M059J (cell line): ENCODE measurements around the gene ABHD2. TPM values are rescaled to one million over a fixed set of nuclear protein-coding genes. Genes with fewer than 3 reads are reported as not detected.

Source experiments
- DNase-seq: peaks from one replicate; pipeline ENCODE4 v3.0.0-alpha.2; 2012; ENCODE audit warnings: low read depth
- total RNA-seq: library from RNA; depleted of rRNA; stranded (reverse); fragments of >200 nt; shearing (Covaris generic); gene quantifications from 2 replicates; pipeline ENCODE4 v1.2.3, GENCODE V29; 2014

The ABHD2 gene
- total RNA-seq, 1 experiment from 2014 or later, result 60.5 TPM

DNA sequence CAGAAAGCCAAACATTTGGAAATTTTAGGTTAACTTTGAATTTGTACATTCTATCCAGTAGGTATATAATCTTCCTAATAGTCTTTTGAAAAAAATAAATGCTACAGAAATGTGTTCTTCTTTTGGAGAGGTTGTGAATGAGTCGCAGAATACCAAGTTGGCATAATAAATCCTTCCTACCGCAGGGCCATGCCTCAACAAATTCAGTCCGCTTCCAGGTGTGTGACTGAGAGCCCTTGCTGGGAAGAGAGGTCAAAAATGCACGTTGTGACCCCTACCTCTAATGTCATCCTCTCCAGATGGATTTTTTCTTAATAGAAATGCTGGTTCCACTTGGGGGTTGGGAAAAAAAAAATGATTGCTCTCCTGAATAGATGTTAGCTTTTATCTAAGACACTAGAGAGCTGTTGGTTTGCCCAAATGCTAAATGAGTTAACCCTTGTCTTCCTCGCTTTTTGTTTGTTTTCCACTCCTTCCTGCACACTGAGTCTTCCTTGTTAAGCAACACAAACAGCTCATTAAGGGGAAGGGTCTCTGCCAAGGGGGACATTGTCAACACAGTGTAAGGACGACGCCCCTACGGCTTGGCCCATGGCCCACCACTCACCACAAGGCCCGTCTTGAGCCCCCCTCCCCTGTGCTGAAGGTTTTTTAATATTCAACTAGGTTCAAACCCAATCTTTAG lies 99.2 kb downstream of the ABHD2 start:
- no peak for DNase-seq

DNA sequence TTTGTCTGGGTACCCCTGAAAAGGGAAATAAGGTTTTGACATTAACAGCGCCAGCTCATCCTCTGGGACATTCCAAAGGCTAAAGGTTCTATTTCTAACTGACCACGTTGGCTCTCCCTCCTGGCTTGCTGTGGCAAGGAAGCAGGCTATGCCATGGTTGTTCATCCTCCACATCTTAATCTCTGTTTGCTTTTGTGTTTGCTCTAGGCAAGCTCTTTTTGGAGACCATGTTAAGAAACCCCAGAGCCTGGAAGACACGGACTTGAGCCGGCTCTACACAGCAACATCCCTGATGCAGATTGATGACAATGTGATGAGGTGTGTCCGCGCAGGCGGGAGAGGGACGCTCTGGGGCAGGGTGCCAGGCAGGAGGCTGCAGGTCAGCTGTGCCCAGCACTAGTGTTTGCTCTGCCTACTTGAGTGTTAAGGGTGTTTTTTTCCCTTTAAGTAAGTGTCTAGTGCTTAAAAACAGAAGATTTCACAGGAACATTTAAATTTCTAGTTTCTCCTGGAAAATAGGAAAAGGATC lies 99.8 kb downstream of the ABHD2 start:
- DNase-seq, result peak; percentile 18

DNA sequence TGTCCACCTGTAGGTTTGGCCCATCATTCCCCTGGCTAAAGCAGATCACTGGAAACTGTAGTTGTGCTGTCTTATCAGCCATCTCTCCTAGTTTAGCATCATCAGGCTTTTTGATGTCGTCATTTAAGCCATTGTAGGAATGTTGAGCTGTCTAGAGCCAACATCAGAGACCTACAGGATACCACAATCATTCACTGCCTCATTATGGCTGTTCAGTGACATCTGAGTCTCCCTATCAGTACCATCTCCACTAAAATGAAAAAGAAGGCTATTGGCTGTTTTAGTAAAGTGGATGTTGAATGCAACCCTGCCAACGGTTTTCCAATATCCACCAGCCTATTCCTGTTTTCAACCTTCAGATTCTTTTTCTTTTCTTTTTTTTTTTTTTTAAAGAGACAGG lies 103.9 kb downstream of the ABHD2 start:
- DNase-seq, result no peak

DNA sequence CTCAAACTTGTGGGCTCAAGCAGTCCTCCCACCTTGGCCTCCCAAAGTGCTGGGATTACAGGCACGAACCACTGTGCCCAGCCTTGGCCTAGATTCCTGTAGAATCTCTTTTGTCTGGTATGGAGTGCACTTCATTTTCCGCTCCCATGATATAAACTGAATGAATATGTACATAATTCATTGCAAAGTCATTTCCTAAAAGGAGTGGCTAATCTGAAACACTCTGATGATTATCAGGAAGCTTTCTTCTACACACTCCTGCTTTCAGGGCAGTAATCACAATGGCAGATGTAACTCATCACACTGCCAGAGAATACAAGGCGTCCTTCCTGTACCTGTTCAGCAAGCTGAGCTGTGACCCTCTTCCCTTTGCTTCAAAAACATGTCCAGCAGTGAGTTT lies 104.5 kb downstream of the ABHD2 start:
- DNase-seq, result no peak

DNA sequence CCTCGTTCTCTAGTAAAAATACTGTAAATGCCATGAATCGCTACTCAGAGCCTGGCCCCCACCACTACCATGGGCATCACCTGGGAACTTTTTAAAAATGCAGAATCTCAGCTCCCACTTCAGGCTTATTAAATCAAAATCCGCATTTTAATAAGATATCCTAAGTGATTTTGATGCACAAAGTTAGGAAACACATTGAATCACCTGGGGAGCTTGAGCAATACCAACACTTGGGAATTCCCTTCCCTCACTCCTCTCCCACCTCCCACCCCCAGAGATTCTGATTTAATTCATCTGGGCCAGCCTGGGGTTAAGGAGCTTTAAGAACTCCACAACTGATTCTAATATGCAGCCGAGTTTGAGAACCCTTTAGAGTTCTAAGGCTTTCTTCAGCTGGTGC lies 106.4 kb downstream of the ABHD2 start:
- DNase-seq, result no peak

DNA sequence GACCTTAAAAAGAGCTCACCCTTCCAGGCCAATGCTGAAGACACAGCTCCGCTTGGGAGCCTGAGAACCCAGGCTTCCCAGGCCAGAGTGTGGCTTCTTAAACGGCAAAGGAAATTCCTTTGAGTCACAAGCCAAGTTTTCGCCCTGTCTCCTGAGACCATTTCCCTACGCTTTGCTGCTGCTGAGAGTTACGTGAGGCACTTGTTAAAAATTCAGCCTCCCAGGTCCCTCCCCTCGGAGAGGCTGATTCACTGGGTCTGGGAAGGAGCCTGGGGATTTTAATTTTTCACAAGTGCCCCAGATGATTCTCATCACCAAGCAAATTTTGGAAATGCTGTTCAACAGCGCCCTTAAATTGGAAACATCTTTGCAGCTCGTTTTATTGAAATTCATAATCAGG lies 107.6 kb downstream of the ABHD2 start:
- no peak for DNase-seq

DNA sequence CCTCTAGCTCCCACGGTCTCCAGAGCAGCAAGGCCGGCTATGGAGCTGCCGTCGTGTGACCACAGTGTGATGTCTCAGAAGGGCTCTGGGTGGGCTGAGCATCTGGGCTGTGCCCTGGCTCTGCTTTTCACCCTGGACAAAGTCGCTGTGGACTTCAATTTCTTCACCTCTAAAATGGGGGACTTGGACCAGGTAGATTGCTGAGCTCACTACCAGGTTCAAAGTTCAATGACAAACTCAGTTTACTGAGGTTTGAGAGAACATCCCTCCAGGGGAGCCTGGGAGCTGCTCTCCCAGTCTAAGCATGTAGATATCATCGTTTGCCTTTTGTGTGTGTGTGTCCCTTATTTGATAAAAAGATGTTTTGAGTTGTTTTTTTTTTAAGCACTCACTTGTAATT lies 108.0 kb downstream of the ABHD2 start:
- DNase-seq, result no peak

DNA sequence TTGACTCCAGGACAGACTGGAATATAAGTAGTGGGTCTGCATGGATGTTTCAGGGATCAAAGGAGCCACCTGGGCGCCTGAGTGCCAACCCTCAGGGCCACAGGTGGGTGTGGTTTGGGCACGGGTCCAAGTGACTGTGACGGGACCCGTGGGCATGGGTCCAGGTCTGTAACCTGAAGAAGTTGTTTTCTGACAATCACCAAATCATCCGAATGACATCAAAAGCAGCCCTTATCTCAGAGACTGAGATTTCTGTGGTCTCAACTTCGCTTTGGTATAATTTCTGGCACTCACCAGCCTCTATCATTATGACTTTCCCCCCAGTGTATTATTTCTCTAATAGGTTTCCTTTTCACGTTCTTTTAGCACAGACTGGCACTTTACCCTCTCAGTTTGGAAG lies 108.7 kb downstream of the ABHD2 start:
- DNase-seq, result no peak

DNA sequence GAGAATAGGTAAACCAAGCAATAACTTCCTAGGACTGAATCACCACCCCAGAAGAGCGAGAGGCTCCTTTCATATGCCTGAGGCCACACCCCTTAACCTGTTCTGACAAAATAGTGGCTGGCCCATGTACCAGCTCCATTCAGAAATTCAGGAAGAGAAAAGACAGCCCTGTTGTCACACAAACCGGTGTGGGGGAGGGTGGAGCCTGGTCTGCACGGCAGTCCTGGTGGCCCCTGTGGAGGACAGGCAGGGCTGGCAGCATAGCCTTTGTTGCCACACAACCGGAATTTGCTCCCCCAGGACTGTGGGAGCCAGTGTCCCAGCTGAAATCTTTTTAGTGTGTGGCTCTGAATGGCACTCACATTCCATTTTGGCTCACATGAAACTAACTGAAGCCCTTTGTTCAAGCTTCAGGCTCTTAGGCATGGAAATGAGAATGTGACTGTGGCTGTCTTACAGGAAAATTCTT lies 109.3 kb downstream of the ABHD2 start:
- DNase-seq, result no peak

DNA sequence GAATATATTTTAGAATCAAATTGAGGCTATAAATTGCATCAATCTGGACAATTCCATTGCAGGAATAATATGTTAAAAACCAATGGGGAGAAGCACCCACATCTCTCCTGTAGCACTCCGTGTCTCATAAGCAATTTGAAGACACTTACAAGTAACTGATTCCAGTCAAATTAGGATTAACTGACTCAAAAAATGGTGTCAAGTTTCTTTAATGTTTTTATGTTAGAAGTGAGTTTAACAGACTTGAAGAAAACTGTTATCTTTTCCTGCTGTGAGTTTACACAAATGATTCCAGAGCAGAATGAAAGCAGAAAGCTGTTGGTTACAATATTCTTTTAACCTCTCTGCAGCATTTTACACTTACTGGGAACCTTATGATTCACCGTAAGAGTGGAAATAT lies 109.9 kb downstream of the ABHD2 start:
- DNase-seq, result no peak

DNA sequence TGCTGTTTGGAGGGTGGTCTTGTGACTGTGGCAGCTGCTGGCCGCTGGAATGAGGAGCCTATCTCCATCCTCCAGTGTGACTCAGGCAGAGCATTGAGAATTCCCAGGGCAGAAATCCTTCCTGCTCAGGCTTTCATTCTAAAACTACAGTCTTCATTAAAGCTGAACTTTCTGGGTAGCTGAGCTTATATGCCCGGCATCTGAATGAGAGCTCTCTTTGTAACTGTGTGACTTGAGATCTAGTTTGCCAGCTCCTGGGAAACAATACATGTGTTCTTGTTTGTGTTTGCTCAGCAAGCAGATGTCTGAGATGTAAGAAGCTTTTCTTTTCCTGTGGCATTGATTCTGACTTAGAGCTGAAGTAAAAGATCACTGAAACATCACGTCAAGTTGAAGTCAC lies 110.7 kb downstream of the ABHD2 start:
- no peak for DNase-seq

DNA sequence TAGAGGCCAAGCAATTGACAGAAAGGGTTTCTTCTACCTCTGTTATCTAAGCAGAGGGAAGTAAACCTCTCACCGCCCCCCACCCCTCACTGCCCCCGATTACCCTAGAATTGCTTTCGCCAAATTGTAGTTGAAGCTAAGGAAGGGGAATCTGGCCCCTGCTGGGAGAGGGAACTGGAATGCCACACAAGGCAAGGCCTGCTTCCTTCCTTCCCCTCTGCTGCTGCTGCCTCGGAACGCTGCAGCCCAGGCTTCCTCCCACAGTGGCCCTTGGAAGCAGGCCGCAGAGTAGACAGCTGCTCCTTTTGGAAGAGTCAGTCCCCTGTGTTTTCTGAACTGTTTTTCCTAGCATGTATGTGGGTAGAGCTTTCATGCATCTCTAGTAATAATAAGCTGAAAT lies 111.5 kb downstream of the ABHD2 start:
- DNase-seq, result no peak

DNA sequence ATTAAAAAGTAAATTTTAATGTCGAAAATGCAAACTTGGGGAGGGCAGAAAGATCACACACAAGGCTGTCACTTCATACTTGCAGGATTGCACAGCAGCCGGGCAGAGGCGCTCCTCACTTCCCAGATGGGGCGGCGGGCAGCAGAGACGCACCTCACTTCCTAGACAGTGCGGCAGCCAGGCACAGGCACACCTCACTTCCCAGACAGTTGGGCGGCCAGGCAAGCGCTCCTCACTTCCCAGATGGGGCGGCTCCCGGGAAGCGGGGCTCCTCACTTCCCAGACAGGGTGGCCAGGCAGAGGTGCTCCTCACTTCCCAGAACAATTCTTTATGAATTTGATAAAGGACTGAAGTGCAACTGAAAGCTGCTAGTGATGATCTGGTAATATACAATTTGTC lies 111.9 kb downstream of the ABHD2 start:
- DNase-seq, result no peak

DNA sequence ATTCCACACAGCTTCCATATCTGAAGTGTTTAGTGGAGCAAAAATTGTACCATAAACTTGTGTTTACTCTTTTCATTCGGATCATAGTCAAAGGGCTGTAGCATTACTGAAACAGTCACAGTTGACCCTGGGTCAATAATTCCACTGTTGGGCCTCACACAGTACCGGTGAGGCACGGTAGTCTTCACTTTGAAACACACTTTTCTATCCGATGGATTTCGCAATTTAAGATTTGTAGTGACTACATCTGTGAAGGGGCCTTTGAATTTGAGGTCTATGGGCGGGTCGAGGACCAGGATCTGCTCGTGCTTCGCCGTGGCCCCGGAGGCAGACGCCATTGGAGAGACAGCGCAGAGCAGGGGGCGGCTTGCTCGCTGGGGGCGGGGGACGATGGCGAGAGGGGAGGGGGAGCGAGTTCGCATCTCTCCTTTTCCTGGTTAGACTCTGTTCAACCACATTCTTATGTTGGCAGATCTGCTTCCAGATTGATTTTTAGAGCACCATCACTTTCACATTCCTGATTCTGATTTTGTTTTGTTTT lies 113.3 kb downstream of the ABHD2 start:
- no peak for DNase-seq

DNA sequence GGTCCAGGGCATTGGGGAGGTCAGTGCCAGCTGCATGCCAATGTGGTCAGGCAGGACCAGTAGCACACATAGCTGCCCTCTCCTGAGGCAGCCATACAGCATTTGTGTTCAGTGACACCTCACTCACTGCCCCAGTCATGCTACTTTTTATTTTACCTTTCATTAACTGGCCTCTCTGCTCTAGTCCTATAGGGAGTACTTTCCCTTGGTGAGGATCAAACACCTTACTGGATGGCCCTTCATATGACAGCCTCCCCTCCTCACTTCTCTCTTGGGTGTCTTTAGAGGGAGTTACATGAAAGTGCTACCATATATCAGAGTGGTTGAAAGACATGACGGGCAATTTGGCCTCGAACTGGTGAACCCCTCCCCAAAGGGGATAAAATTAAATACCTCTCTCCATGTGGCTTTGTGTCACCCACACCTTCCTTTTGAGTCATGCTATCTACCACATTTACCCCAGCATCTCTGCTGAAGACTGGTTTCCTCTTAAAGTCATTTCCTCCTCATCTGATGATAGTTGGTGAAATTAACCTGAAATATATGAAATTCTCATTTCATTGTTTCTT lies 115.5 kb downstream of the ABHD2 start:
- peak; percentile 18 for DNase-seq

DNA sequence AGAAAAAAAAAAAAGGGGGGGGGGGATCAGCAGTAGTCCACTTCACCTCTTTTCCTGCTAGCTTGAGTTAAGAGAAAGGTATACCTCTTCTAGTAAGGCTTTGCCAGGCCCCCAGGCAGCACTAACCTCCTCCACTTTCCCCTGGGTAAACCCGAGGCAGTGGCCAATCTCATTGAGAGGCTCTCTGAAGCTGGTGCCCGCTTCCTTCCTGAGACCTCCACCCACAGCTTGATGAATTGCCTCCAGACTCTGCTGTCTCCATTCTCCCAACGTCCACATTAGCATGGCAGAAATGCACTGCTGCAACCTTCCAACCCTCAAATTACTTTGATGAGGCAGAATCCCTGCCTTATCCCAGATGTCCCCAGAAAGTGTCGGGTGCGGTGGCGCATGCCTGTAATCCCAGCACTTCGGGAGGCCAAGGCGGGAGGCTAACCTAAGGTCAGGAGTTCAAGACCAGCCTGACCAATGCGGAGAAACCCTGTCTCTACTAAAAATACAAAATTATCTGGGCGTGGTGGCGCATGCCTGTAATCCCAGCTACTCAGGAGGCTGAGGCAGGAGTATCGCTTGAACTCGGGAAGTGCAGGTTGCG lies 117.8 kb downstream of the ABHD2 start:
- DNase-seq, result no peak

DNA sequence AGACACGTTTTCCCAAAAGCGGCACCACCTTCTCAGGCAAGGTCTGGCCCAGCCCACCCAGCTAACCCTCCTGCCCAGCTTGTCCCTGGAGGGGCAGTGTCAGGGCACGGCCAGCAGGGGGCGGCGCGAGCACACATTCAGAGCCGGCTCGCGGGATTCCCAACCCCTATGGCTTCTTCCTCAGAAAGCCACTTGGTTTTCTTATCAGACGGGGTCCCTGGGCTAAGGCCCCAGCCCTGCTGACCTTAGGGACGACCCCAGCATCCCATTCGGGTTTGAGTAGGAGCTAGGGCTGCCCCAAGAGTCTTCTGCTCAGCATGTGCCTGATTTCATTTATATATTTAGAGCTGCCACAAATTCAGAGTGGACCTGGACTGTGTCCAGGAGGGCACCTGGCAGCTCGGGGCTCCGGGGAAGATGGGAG lies 118.7 kb downstream of the ABHD2 start:
- DNase-seq, result peak; percentile 63

DNA sequence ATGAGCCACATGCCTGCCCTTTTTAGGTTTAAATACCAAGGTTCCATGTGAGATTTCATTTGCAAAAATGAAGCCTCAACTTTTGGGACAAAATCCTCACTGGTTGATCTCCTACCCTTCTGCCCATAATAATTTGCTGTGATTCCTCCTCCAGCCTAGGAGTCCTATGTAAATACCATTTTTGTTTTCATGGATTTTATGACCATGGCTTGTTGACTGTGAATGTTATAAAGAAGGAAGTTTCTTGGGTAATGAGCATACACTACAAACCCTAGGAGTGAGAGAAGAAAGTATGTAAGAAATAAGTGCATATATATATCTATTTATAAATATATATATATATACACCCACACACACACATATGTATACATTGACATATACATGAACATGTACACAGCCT lies 120.0 kb downstream of the ABHD2 start:
- DNase-seq, result no peak

DNA sequence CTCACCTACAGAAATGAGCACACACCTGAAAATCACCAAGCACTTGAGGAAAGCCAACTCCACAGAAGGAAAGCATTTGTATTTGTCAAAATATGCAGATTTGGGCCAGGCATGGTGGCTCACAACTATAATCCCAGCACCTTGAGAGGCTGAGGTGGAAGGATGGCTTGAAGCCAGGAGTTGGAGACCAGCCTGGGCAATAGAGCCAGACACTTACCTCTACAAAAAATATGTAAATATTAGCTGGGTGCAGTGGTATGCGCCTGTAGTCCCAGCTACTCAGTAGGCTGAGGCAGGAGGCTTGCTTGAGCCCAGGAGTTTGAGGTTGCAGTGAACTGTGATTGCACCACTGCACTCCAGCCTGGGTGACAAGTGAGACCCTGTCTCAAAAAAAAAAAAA lies 120.8 kb downstream of the ABHD2 start:
- DNase-seq, result no peak

DNA sequence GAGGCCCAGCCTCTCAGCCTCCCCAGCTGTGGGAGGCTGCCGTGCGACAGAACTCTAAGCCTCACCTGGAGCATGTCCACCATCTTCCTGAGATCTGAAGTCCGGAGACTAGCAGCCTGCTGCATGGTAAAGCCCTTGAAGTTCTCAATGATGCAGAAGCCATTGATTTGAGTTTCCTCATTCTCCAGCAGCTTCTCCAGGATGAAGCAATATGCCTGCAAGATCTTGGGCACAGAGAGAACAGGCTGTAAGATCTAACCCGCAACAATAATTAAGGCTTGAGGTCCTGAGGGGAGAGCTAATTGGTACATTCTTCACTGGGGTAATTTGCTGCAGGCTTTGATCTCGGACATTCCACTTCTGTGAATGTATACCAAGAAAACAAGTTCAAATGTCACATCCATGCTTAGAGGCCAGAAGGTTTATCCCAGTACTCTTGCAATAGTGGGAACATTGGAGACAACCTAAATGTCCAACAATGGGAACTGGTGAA lies 123.5 kb downstream of the ABHD2 start:
- no peak for DNase-seq

DNA sequence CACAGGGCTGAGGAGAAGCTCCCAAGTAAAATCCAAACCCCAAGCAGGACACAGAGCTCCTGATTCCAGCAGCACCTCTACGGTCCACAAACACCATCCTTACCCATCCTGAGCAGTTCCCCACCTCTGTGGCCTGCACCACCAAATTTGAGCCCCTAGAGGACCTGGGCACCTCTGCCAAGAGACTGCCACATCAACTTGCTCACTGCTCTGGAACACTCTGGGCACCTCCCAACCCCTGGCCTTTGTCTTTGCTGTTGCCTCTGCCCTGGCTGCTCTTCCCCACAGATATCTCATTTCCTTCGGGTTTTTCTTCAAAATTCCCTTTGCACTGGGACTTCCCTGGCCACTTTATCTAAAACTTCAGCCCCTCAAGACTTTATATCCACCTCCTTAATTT lies 127.4 kb downstream of the ABHD2 start:
- DNase-seq, result no peak

DNA sequence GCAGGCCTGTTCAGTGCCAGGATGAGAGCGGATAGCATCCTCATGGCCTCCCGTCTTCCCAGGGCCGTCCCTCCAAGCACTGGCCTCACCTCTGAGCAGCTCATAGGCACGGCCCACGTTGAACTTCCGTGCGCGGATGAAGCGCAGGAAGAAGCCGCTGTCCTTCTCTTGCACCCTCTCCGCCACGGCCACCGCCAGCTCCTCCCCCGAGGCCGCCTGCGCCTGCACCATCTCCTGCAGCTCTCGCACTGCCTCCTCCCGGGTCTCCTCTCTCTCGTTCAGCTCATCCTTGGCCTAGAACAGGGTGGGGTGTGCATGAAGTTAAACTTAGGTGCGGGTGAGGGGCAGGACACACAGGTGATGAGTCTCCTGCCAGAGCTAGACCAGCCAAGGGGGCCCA lies 128.8 kb downstream of the ABHD2 start:
- no peak for DNase-seq
